Erythroblast (primary cell): ENCODE measurements around the gene SNTA1.
"Not testable (repeated sequence)": the region's sequence is repeated elsewhere in the genome, so short reads cannot be mapped to it uniquely, and the experiment has no call there.

Experiments used
- DNase-seq, 2 experiments: peaks; one replicate each; lab custom pipeline; 2025; lab: John Stamatoyannopoulos, UW
- GATA1 ChIP-seq: IDR thresholded peaks from 2 replicates; pipeline ENCODE4 v1.6.1; 2011; ENCODE audit warnings: low read depth, mild to moderate bottlenecking, control low read depth, low read length, moderate library complexity
- POLR2A ChIP-seq: IDR thresholded peaks from 2 replicates; pipeline ENCODE4 v1.6.1; 2011; ENCODE audit warnings: mild to moderate bottlenecking, low read length

The SNTA1 gene

DNA sequence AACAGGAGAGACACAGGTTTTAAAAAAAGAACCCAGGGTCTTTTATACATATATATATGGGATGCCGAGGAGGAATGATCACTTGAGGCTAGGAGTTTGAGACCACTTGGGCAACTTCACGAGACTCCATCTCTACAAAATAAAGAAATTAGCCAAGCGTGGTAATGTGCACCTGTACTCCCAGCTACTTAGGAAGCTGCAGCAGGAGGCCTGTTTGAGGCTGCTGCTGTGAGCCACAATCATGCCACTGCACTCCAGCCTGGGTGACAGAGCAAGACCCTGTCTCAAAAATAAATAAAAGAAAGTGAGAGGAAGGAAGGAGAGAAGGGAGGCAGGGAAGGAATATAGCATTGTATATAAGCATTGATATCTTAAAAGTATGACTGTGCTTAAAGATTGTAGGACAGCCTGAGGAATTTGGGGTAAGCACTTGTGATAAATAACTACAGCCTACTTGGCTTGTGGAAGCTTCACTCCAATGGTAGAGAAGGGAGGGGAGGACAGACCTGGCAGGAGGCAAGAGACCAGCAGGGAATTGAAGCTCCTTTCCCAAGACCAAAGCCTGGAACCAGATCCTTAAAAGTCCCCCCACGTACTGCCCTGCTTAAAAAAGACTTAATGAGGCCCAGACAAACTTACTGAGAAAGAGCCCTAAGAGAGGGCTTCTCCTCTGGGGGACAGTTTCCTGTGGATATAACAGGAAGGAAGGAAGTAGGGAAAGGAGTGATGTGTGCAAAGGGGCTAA is 2.5 kb upstream of the SNTA1 start:
- DNase-seq = no peak
- no peak for TF ChIP-seq GATA1
- no peak for TF ChIP-seq POLR2A

DNA sequence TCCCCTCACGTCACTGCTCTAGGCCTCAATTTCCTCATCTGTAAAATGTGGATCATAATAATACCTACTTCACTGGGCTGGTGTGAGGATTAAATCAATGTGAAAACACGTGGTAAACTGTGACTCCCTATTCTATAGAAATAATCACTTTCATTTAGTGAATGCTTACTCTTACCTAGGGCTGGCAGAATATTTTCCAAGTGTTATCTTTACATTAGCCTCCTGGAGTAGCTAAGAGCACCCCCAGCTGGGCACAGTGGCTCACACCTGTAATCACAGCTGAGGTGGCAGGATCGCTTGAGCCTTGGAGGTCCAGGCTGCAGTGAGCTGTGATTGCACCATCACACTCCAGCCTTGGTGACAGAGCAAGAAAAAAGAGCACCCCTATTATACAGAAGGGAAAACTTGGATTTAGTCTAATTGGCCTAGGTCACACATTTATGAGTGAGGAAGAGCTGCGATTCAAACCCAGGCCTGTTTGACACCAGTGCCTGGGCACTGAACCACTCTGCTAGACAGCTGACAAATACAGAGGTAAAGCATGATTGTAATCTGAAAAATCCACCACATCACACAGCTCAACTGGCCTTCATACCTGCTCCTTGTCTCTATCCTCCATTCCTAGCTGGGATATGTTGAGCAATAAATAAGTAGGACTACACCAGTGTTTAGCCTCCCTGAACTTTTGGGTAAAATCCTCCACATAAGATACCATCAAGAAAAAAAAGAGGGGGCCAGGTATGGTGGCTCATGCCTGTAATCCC is 1.4 kb upstream of the SNTA1 start:
- DNase-seq = peak; percentile 36 to 55
- TF ChIP-seq GATA1 (no peak), POLR2A (no peak)

- DNase-seq = peak; percentile 47 to 56
These were observed 504 bp downstream of the SNTA1 start for GRCh38 chr20:33443006-33443511.

GRCh38 chr20:33442136-33443005 is 1.2 kb downstream of the SNTA1 start:
- TF ChIP-seq POLR2A = no peak
- no peak for TF ChIP-seq GATA1
- DNase-seq = no peak

More at GRCh38 chr20:33443006-33443511, 504 bp downstream of the SNTA1 start:
- TF ChIP-seq GATA1 (no peak), POLR2A (no peak)

GRCh38 chr20:33441142-33441955 is 2.2 kb downstream of the SNTA1 start:
- no peak for DNase-seq

DNA sequence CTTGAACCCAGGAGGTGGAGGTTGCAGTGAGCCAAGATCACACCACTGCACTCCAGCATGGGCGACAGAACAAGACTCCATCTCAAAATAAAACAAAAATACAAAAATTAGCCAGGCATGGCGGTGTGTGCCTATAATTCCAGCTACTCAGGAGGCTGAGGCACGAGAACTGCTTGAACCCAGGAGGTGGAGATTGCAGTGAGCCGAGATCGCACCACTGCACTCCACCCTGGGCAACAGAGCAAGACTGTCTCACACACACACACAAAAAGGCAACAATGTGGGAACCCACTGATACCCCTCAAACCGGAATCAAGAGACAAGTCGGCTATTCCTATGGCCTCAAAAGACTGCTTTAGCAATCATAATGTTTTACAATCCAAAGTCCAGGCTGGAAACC is 3.0 kb downstream of the SNTA1 start:
- not testable (repeated sequence) for DNase-seq

More at GRCh38 chr20:33441142-33441955, 2.2 kb downstream of the SNTA1 start:
- no peak for TF ChIP-seq POLR2A
- no peak for TF ChIP-seq GATA1

- DNase-seq = peak; percentile 39 to 70
- TF ChIP-seq POLR2A (no peak), GATA1 (no peak)
These were observed 5.1 kb downstream of the SNTA1 start for GRCh38 chr20:33438481-33438880.

- DNase-seq = no peak
- TF ChIP-seq GATA1 (no peak), POLR2A (no peak)
These were observed 6.2 kb downstream of the SNTA1 start for GRCh38 chr20:33437141-33437911.

DNA sequence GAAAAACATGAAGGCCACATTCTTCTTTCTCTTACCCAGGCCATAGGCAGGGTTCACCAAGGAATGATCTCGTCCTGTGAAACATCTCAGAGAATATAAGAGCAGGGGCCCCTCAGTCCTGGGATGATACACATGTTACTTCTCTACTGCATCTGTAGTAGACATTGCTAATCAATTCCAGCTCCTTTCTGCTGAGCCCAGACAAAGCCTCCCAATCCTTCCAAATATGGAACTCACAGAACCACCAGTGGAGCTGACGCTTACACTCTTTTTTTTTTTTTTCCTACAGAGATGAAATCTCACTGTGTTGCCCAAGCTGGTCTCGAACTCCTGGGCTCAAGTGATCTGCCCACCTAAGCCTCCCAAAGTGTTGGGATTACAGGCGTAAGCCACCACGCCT is 9.1 kb downstream of the SNTA1 start:
- TF ChIP-seq GATA1 (no peak), POLR2A (no peak)
- no peak for DNase-seq

GRCh38 chr20:33433465-33434234 is 9.9 kb downstream of the SNTA1 start:
- DNase-seq = no peak
- TF ChIP-seq GATA1 (no peak), POLR2A (no peak)

DNA sequence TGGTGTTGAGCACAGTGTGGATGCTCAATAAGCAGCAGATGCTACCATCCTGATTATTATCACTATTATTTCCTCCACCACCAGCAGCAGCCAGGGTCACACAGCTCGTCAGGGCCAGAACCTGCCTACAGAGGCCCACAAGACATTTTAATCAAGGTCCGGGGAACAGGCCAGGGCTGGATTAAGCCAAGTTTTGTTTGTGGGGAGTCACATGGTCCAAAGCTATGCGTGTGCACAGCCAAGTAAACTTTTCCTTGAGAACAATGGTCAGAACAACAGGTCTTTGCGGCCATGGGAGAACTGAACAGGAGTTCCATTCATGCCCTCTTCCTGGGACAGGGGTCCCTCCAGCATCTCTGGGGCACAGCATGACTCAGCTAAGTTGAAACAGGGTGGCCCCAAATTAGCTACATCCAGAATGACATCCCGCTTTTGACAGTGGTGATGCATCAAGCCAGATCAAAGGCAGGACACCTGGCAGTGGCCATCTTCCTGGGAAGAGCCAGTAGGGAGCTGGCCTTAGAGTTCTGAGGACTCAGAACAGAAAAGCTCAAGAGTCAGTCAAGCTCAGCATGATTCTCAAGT is 11.7 kb downstream of the SNTA1 start:
- no peak for DNase-seq
- TF ChIP-seq GATA1 (no peak), POLR2A (no peak)

DNA sequence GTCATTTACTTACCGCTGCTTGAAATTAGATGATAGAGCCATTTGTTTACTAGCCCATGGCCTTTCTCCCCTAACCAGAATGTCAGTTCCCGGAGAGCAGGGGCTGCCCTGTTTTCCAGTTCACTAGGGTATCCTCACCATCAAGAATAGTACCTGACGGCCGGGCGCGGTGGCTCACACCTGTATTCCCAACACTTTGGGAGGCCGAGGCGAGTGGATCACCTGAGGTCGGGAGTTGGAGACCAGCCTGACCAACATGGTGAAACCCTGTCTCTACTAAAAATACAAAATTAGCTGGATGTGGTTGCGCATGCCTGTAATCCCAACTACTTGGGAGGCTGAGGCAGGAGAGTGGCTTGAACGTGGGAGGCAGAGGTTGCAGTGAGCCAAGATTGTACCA is 19.7 kb downstream of the SNTA1 start:
- DNase-seq = not testable (repeated sequence)
